ENCODE measurements around the gene CLCF1. TPM values are rescaled to one million over a fixed set of nuclear protein-coding genes. Genes with fewer than 3 reads are reported as not detected.

Gene CLCF1
- total RNA-seq, 1 donor from 2014 or later: 1.6 TPM

DNA sequence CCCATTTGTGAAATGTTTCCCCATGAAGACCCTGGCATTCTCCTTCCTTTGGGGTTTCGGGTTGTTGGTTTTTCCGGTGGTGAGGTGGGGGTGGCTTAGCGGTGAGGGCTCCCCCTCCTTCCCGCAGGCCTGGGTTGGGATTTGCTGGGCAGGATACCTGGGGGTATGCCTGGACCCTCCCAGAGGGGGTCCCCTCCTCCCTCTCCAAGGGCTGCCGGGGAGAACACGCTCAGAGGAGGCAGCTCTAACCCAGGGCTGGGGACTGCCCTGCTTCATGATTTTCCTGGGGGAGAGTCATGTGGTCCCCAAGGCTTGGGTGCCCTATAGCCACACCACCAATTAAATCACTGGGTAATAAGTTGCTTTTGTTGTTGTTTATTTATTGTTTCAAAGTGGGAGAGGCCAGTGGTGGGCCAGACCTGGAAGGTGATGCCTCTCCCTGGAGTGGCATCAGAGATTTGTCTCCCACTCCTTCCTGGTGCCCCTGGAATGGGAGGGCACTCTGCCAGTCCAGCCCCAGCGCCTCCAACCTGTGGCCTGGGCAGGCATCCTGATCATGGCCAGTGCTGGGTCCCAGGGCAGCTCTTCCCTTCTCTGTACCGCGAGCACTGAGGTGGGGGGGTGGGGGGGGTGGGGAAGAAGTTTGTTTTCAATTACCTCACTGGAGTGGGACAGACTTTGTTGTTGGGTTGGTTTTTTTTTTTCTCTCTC is 1.3 kb upstream of the CLCF1 start:
- no peak for ATAC-seq

DNA sequence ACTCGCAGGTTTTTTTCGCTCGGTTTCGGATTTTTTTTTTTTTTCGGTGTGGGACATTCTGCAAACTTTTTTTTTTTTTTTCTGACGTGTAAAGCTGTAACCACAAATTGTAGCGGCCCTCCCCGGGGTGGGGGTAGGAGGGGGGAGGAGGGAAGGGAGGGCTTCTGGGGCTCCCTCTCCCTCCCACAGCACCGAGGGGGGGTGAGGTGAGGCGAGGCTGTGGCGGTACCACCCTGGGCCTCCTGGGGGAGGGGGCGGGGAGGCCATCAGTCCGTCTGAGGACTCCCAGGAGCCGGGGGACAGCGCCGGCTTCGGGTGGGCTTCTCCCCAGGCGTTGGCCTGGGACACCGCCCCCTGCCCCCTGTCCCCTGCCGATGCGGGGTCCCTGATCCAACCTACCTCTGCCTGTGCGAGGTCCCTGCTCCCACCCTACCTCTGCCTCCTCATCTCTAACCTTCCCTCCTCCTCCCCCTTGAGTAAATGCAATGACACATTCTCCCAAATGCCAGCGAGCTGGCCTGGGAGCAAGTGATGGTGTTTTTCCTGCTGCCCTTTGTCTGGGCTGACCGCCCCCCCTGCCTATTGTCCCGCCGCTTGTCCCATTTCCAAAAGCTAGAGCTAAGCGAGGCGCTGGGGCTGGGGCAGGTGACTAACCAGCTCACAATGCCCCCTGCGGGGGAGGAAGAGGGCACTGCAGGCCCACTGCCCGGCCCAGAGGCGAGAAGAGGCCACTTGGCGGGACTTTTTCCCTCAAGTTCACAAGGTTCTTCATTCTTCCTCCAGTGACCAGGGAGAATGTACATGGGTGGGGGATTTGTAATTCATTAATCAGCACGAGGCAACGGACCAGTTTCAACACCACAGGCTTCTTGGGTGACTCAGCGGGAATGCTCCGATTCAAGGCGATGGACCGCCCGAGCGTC is 511 bp upstream of the CLCF1 start:
- peak; percentile 51 for ATAC-seq

DNA sequence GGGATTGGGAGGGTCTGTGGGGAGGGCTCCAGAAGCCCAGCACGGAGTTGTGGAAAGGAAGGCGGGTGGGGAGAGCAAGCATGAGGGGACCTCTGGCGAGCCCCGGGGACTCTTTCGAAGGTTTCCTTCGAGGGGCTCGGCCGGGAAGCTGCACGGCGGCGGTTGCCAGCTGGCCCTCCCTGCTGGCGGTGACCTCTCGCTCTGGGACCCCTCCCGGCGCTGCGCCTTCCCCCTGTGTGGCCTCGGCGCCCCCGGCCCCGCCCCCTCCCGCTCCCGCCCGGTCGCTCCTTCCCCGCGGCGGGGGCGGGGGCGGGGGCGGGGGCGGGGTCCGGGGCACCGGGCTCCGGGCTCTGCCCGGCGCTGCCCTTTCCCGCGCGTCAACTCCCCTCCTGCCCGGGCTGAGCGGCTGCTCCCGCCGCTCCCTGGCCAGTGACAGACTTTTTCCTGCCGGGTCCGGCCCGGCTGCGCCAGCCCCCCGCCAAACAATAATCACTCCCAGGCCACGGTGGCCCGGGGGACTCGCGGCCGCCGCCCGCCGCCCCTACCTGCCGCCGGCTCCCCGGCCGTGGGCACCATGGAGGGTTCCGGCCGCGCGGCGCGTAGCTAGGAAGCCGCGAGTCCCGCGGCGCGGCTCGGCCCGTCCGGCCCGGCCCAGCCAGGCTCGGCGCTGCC is 941 bp downstream of the CLCF1 start:
- no peak for ATAC-seq

DNA sequence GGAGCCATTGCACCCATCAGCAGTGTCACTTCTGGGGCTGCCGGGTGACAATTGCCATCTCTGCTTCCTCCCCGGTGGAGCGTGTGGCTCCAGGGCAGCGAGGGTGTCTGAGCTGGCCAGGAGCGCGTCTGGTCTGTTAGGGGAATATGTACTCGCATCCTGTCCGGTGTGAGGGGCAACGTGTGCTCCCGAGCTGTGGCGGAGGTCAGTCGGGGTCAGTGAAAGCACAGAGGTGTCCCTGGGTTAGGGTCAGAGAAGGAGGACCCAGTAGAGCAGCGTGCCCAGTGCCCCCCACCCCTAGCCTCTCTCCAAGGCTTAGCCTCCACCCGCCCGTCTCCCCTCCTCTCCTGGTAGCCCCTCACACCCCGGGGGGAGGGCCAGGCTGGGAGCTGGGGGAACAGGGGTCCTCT is 1.5 kb downstream of the CLCF1 start:
- peak; percentile 1 for ATAC-seq

DNA sequence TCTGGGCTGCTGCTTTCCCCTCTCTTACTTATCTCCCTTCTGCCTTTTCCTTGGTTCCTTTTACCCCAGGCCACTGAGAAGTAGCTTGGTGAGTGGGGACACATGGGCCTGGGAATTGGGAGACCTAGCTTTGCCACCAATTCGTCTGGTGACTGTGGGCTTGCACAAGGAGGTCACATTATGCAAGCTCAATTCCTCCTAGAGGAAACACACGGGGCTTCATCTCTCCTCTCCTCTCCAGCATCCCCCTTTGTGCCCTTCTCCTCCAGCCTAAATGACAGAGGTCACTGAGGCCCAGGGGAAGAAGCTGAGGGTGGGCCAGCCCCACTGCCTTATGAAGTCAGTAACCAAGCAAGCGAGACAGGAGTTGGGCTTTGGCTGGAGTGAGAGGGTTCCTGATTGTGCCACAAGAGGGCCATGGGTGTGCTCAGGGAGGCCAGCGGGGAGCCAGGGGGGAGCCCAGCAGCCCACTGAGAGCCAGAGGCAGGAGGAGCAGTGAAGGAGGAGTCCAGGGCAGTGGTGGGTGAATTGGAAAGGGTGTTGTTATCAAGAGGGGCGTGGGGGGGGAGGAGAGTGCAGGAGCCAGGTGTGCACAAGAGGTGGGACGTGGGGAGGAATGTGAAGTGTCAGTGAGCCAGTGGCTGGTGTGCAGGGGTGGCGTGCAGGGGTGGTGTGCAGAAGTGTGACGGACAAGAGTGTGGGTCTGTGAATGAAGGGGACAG is 2.0 kb downstream of the CLCF1 start:
- no peak for ATAC-seq

DNA sequence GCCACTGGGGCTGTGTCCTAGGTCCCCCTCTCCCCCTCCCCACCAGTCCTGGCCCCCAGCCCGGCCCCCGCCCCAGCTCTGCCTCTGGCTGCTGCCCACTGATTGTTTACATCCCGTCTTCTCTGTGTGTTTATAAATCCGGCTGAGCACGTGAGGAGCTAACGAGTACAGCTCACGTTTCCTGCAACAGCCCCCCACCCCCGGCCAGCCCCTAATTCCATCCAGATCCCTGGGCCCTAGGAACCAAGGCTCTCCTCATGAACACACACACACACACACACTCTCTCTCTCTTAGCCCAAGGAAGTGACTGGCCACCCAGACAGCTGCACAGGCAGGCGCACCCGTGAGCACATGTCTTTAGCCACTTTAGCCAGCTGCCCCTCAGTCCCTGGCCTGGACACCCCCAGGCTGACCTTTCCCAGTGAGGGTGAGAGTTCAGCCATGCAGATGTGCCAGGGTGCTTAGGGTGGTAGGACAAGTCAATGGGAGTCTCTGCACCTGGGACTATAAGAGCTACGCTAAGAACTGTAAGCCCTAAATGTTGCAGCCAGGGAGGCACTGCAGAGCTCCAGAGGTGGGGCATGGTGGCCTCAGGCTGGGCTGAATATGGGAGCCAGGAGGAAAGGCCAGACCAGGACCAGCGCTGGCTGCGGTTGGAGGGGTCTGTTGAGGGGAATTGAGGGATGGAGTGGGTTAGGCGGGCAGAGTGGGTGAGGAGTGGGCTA is 2.9 kb downstream of the CLCF1 start:
- no peak for ATAC-seq

DNA sequence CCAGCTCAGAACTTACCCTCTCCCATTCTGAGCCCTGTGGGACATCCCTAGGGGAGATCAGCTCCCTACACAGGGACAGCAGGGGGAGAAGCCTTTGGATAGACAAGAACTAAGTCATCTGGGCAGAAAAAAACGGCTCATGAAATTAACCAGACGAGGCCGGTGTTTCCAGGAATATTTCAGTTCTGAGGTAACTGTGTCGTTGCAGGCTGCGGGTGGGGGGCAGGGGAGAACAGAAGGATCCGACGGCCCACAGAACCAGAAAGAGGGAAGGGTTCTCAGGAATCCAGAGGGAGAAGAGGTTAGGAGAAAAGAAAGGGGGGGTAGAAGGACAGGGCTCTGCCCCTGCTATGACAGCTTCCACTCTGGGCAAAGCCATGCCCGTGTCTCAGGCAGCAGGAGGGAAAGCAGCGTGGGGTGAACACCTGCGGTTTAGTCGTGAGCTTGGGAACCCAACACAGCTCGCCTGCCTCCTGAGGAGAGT is 3.6 kb downstream of the CLCF1 start:
- no peak for ATAC-seq

DNA sequence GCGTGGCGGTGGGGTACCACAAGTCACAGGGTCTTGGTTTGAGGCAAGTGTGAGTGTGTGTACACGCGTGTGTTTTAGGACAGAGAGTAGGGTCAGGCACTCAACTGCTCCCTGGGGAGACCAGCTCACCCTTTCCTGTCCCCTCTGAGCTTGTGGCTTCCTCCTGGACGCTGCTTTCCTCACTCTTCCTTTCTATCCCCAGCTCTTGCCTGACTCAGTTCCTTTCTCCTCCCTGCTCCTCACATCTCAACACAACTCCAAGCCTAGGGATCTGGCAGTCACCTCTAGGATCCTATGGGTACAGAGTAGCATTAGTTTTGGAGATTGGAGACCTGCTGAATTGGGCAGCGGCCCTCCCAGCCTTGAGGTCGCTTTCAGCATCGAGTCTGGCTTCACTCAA is 4.1 kb downstream of the CLCF1 start:
- no peak for ATAC-seq

DNA sequence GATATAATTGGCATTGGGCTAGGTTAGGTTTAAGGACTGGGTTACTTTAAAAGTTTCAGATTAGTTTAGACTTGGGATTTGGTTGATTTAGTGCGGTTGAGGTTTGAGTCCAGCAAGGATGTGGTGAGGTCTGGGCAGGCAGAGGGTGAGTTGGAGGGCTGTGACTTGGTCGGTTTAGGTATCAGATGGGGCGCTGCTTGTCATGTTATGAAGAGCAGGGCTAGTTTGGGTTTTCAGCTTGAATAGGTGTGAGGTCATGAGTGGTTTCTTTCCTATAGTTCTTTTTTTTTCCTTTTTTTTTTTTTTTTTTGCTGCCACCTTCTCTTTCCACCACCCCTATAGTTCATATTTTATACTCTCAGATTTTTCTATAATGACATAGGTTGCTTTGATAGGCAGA is 4.8 kb downstream of the CLCF1 start:
- ATAC-seq: no peak

DNA sequence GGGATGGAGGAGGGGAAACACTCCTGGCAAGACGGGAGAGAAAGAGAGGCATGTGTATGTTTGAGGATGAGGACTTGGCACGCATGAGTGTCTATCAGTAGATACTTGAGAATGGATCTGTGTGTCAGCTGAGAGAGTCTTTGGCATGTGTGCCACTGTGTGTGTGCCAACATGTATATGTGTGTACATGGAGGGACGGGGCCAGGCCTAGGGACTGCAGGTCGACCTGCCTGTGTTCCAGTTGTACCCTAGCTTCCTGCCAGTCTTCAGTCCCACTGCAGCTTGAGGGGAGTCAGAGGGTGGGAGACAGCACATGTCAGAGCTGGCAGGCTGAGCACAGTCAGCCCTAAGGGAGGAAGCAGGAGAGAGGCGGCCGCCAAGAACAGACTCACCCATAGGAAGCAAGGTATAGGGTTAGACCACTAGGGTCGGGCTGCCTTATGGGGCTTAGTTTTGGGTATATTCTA is 5.6 kb downstream of the CLCF1 start:
- ATAC-seq: no peak

DNA sequence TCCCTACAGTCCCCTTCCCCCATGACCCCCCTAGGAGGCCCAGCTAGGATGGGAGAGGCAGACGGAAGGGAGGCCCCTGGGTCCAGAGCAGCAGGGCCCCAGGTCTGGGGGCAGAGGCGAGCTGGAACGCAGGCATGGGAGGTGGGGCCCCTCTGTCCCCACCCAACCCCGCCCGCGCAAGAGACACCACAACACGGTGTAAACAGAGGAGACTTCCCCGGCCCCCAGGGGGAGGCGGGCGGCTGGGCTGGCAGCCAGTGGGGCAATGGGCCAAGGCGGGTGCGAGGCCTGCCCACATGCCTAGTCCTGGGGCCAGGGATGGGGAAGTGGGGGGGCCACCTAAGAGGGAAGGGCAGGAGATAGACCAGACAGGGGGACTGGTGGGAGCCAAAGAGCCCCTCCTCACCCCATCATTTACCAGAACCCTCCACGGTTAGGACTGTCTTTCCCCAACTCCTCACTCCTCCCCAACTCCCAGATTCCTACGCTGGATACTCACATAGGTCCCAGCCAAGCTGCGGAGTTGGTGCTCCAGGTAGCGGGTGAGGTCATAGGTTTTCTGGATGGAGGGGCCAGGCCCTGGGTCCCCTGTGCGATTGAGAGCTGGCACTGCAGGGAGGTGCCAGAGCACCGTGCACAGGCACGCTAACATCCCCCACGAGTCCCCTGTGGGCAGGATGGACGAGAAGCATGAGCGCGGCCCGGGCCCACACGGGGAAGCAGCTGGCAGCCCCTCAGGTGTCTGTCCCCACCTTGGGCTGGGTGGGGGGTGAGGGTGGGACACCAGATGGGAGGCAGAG is 6.2 kb downstream of the CLCF1 start:
- ATAC-seq: no peak

DNA sequence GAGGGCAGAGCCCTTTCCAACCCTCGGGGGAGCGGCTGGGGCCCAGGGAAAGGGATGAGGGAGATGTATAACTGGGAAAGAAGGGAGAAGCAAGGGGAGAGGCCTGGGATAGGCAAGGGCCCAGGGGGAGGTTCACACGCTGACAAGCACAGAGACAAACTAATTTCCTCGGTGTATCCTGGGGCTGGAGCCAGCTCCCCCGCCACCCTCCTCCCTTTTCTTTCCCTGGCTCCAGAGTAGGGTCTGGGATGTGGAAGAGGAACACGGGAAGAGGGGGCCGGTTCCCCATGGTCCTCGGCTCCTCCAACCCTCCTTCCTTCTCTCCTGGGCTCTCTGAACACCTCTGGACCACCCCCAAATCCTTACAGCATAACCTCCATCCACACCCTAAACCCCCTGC is 6.9 kb downstream of the CLCF1 start:
- ATAC-seq: no peak

DNA sequence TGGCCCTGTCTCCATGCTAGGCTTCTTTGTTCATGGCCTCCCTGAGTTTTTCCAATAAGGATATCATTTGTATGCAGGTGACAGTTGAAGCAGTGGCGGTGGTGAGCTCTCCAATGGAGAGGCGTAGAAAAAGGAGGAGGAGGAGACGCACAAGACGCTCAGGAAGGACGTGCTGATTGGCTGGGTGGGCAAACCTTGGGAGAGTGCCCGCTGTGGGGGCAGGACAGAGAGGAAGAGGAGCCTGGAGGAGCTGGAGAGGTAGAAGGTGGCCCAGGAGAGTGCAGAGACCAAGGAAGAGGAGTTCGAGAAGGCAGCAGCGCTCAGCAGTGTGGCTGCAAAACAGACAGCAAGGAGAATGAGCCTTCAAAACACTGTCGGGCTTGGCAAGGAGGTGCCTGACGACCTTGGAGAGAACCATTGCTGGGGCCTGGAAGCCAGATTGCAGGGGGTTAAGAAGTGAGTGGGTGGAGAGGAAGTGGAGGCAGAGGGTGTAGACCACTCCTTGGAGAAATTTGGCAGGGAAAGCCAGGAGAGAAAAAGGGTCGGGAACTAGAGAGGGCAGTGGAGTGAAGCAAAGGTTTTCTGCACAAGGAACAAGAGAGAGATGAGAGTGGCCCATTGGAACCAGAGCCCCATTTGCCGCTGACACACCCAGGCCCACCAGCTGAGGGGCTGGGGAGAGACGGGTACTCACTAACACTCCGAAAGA is 7.5 kb downstream of the CLCF1 start:
- ATAC-seq: no peak

DNA sequence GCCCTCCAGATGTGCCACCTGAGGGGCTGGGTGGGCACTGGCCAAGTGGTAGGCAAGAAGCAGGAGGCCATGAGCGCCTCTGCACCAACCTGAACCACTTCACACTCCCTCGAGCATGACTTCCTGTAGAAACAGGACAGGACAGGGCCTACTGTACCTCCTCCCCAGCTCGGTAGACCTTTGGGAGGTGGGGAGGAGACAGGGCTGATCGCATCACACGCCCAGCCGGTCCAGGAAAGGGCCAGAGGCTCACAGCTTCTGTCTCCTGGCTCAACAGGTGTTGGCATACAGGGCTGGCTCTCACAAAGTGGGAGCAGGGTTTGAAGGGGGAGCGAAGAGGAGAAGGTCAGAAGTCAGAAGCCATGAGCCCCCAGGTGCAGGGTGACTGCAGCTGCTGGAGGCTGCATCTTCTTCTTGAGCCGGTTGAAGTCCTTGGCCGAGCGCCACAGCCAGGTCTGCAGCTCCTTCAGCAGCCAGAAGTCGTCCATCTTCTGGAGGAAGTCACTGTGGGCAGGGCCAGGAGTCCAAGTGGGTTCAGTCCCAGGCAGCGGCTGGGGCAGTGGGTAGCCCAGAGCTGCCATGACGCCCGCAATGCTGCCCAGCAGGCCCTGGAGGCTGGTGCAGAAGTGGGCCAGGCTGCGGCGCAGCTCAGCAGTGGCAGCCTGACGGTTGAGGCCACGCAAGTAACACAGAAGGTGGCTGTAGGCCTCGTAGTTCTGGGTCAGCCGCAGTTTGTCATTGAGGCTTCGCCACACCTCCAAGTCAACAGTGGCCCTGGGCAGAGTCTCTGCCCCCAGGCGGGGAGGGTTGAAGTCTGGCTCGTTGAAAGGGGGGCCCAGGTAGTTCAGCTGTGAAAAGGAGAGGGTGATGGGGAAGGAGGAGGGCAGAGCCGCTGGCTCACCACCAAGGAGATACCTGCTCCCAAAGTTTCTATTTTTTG is 8.3 kb downstream of the CLCF1 start:
- ATAC-seq: peak; percentile 45

DNA sequence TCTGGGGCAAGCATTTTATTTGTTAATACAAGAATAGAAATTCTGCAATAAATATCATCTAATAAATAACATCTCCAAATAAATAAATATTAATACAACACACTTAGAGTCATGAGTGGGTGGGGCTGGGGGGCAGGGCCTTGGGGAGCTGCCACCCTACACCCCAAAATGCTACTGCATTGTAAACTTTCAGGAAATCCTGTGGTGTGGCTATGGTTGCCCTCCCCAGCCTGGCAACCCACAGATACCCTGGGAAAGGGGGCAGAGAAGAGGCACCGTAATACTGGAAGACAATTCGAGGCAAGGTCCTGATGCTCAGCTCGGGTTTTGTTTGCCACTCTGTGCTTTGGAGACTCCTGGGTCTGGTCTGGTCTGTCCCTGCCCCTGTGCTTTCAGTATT is 9.2 kb downstream of the CLCF1 start:
- ATAC-seq: no peak

DNA sequence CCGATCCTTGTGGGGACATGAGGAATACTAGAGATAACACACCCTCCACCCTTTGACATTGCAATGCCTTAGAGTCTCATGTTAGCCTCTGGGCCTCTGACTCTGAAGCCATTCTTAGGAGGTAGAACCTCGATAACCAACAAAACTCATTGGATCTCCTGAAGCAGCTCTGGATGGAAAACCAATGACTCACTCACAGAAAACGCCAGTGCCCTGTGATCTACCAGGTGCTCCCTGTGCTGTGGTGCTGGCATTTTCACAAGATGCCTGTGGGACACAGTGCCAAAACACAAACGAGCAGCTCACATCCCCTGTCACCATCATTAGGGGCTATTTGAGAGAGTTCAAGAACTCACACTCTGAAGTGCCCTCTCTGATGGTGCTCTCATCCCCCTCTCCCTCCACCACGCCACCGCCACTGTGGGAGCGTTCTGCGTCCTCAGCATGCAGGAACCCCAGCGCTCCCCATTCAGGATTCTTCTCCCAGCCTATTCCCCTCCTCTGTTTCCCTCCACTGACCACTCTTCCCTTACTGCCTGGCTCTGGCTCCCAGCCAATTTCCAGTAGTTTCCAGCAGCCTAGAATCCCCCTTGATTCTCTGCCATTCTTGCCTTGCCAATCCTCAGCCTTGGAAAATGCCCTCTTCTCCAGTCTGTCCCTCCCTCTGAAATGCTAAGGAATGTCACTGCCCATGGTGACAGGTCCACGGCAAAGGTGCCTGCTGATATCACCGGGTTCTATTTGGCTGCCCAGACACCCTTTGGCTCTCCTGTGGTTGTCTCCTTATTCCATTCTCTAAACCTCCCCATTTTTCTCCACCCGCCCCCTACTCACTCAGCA is 15.3 kb downstream of the CLCF1 start:
- no peak for ATAC-seq

DNA sequence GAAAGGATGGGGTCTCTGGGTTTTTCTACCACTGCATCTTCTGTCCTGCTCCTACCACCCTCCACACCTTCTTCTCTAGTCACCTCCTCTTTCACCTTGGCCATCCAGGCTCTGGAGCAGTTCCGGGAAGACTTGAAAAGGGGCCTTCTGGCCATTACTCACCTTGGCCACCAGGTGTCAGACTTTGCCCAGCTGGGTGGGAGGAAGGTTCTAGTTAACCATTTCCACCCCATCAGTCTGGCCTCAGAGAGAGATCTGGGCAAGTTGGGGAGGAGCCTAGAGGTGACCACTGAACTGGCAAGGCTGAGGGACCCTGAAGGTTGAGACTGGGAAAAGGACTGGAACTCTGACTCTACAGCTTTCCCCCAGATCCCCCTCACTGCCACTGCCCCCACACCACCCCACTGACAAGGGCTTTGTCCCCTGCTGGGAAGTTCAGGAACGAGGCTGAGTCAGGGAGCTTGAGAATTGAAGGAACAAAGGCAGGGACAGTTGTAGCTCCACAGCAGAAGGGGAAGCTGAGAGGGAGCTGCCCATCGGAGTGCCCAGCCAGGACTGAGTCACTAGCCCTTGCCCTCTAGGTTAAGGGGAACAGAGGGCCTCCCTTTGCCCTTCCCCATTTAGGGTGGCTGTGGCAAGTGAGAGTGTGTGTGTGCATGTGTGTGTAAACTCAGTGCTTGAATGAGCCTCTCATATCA is 16.4 kb downstream of the CLCF1 start:
- ATAC-seq: peak; percentile 36

Data from esophagus mucosa (tissue), 1 donor.